ENCODE data around the gene AKAP6. TPM values are rescaled to one million over a fixed set of nuclear protein-coding genes. Genes with fewer than 3 reads are reported as not detected.

Gene AKAP6
- total and polyA plus RNA-seq, 2 of the 8 experiments (the other 6 are each of a cell fraction or from before 2014, with no cell fraction given) = 0.09 to 0.89 TPM

- TF ChIP-seq HDAC2 (IDR thresholded peaks at IDR 0.05; ENCODE audit: borderline replicate concordance in 1 of 2, low read depth in 2 of 2, low read length in 2 of 2) = no peak
Measured at GRCh38 chr14:32669391-32669790, 340.3 kb downstream of the AKAP6 start (continued).
